HEK293T (cell line): ENCODE data around the gene PRR7.

Source experiments
- BHLHE40 ChIP-seq: fragments of 450-650 bp; IDR thresholded peaks from 2 replicates; pipeline ENCODE4 v1.6.1; 2016; ENCODE audit warnings: mild to moderate bottlenecking, moderate library complexity, borderline replicate concordance
- FOXA1 ChIP-seq: fragments of 450-650 bp; IDR thresholded peaks from 2 replicates; pipeline ENCODE4 v1.6.1; 2016; ENCODE audit warnings: mild to moderate bottlenecking
- FOXK2 ChIP-seq: fragments of 450-650 bp; IDR thresholded peaks from 2 replicates; pipeline ENCODE4 v1.6.1; 2016; ENCODE audit warnings: mild to moderate bottlenecking
- FOXM1 ChIP-seq: fragments of 450-650 bp; IDR thresholded peaks from 2 replicates; pipeline ENCODE4 v1.6.1; 2017; ENCODE audit warnings: mild to moderate bottlenecking, borderline replicate concordance
- HDGF ChIP-seq: fragments of 450-650 bp; IDR thresholded peaks from 2 replicates; pipeline ENCODE4 v1.6.1; 2017; ENCODE audit warnings: antibody characterized with exemption, borderline replicate concordance
- PKNOX1 ChIP-seq: fragments of 450-650 bp; IDR thresholded peaks from 2 replicates; pipeline ENCODE4 v1.6.1; 2016
- TARDBP ChIP-seq: fragments of 450-650 bp; IDR thresholded peaks from 2 replicates; pipeline ENCODE4 v1.6.1; 2016

GRCh38 chr5:177499842-177500241 is 53.2 kb downstream of the PRR7 start:
- no peak for TF ChIP-seq FOXA1
- no peak for TF ChIP-seq FOXK2
- TF ChIP-seq HDGF: no peak
- no peak for TF ChIP-seq PKNOX1
- no peak for TF ChIP-seq BHLHE40
- no peak for TF ChIP-seq FOXM1
- no peak for TF ChIP-seq TARDBP
